ENCODE data around the gene USP12. TPM values are rescaled to one million over a fixed set of nuclear protein-coding genes. Genes with fewer than 3 reads are reported as not detected.
"Not testable (repeated sequence)": the region's sequence is repeated elsewhere in the genome, so short reads cannot be mapped to it uniquely, and the experiment has no call there.

USP12 gene
- total RNA-seq, 1 donor from 2014 or later = 24.9 TPM

- no peak for DNase-seq
- H3K27me3 Mint-ChIP-seq (ENCODE audit: unreplicated experiment) = peaks cover 2% of the 10 kb centered on the region
- no peak for TF ChIP-seq CTCF (IDR thresholded peaks at IDR 0.05; ENCODE audit: partially characterized antibody, unreplicated experiment)
- H3K9me3 Mint-ChIP-seq (ENCODE audit: unreplicated experiment) = peaks cover 5% of the 10 kb centered on the region
- H3K4me1 Mint-ChIP-seq (ENCODE audit: low read depth, unreplicated experiment) = peaks cover 11% of the 10 kb centered on the region
- H3K4me3 Mint-ChIP-seq (ENCODE audit: unreplicated experiment) = no peak overlapping the region
- no peak overlapping the region for H3K27ac Mint-ChIP-seq (ENCODE audit: unreplicated experiment)
- no peaks in the 10 kb centered on the region for H3K36me3 Mint-ChIP-seq (ENCODE audit: unreplicated experiment)
These were observed 42.6 kb downstream of the USP12 start for GRCh38 chr13:27128825-27129627.

GRCh38 chr13:27126859-27127258 lies 44.8 kb downstream of the USP12 start:
- no peak overlapping the region for H3K4me3 Mint-ChIP-seq (ENCODE audit: unreplicated experiment)
- H3K27me3 Mint-ChIP-seq (ENCODE audit: unreplicated experiment) = no peaks in the 10 kb centered on the region
- peaks cover 1% of the 10 kb centered on the region for H3K4me1 Mint-ChIP-seq (ENCODE audit: low read depth, unreplicated experiment)
- no peak for TF ChIP-seq CTCF (IDR thresholded peaks at IDR 0.05; ENCODE audit: partially characterized antibody, unreplicated experiment)
- H3K9me3 Mint-ChIP-seq (ENCODE audit: unreplicated experiment) = peaks cover 5% of the 10 kb centered on the region
- DNase-seq = no peak
- peaks cover 14% of the 10 kb centered on the region for H3K36me3 Mint-ChIP-seq (ENCODE audit: unreplicated experiment)
- H3K27ac Mint-ChIP-seq (ENCODE audit: unreplicated experiment) = no peak overlapping the region

- DNase-seq = no peak
- no peak for TF ChIP-seq CTCF (IDR thresholded peaks at IDR 0.05; ENCODE audit: partially characterized antibody, unreplicated experiment)
- peaks cover 5% of the 10 kb centered on the region for H3K9me3 Mint-ChIP-seq (ENCODE audit: unreplicated experiment)
- H3K27me3 Mint-ChIP-seq (ENCODE audit: unreplicated experiment) = peaks cover 4% of the 10 kb centered on the region
- peaks cover 14% of the 10 kb centered on the region for H3K36me3 Mint-ChIP-seq (ENCODE audit: unreplicated experiment)
- H3K4me3 Mint-ChIP-seq (ENCODE audit: unreplicated experiment) = no peak overlapping the region
- no peak overlapping the region for H3K27ac Mint-ChIP-seq (ENCODE audit: unreplicated experiment)
- peaks cover 2% of the 10 kb centered on the region for H3K4me1 Mint-ChIP-seq (ENCODE audit: low read depth, unreplicated experiment)
These were observed 46.0 kb downstream of the USP12 start for GRCh38 chr13:27125357-27126282.

- Mint-ChIP-seq H3K4me1 (ENCODE audit: low read depth, unreplicated experiment) (peaks cover 4% of the 10 kb centered on the region), H3K36me3 (ENCODE audit: unreplicated experiment) (peaks cover 14% of the 10 kb centered on the region), H3K4me3 (ENCODE audit: unreplicated experiment) (no peak overlapping the region), H3K27me3 (ENCODE audit: unreplicated experiment) (peaks cover 4% of the 10 kb centered on the region), H3K27ac (ENCODE audit: unreplicated experiment) (no peak overlapping the region), H3K9me3 (ENCODE audit: unreplicated experiment) (peaks cover 5% of the 10 kb centered on the region)
- no peak for TF ChIP-seq CTCF (IDR thresholded peaks at IDR 0.05; ENCODE audit: partially characterized antibody, unreplicated experiment)
- no peak for DNase-seq
These were observed 47.0 kb downstream of the USP12 start for GRCh38 chr13:27124571-27124970.

GRCh38 chr13:27123445-27123844 lies 48.2 kb downstream of the USP12 start:
- peaks cover 15% of the 10 kb centered on the region for H3K4me1 Mint-ChIP-seq (ENCODE audit: low read depth, unreplicated experiment)
- H3K9me3 Mint-ChIP-seq (ENCODE audit: unreplicated experiment) = not testable (repeated sequence)

More at GRCh38 chr13:27123445-27123844, 48.2 kb downstream of the USP12 start:
- H3K4me3 Mint-ChIP-seq (ENCODE audit: unreplicated experiment); H3K27me3 Mint-ChIP-seq (ENCODE audit: unreplicated experiment); H3K27ac Mint-ChIP-seq (ENCODE audit: unreplicated experiment); DNase-seq: not testable (repeated sequence)
- peaks cover 14% of the 10 kb centered on the region for H3K36me3 Mint-ChIP-seq (ENCODE audit: unreplicated experiment)

All from glutamatergic neuron (in vitro differentiated cells).